Astrocyte of the spinal cord (primary cell): ENCODE measurements around the gene UCMA.

Source experiments
- DNase-seq: peaks from one replicate; pipeline ENCODE4 v3.0.0; 2011; ENCODE audit warnings: low read depth, low spot score
- H3K4me3 ChIP-seq: 2 replicates; pipeline ENCODE4 v1.5.1; 2011; ENCODE audit warnings: low read depth, mild to moderate bottlenecking, low read length, moderate library complexity
- CTCF ChIP-seq: IDR thresholded peaks from 2 replicates; pipeline ENCODE4 v1.5.1; 2012; ENCODE audit warnings: low read depth, mild to moderate bottlenecking, low read length, inconsistent platforms
- in situ Hi-C: cut with HindIII; loops from 2 replicates; pipeline ENCODE4 v1.10.0; 2017; ENCODE audit warnings: low sequenced_read_pairs

The UCMA gene

DNA sequence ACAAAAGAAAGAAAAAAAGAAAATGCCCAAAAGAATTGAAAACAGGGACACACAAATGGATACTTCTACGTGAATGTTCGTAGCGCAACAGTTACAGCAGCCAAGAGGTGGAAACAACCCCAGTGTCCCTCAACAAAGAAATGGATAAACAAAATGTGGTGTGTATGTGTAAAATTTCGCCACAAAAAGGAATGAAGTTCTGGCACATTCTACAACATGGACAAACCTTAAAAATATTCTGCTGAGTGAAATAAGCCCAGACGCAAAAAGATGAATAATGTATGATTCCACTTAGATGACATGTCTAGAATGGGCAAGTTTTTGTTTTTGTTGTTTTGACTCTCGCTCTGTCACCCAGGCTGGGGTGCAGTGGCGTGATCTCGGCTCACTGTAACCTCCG, 10.9 kb downstream of the UCMA start:
- in situ Hi-C loops: no loop called here
- H3K4me3 ChIP-seq: no peak overlapping the region
- no peak for DNase-seq
- TF ChIP-seq CTCF: no peak

GRCh38 chr10:13222566-13222965, 11.6 kb downstream of the UCMA start:
- no peak for TF ChIP-seq CTCF
- in situ Hi-C loops: no loop called here

DNA sequence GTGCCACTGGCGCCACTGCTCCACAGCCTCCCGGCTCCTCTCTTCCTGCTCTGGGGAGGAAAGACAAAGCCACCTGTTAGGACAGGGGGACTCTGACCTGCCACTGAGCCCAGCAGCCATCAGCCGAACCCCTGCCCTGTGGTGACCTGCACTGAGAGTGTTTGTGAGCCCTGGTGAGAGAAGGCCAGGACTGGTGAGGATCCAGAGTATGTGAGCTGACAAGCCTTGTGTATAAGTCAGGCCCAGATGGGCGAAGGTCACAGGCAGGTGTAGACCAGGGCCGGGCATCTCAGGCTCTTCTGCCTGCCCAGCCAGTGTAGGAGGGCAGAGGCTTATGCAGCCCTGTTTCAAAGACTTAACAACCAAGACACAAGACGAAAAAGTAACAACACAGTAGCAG, 12.0 kb downstream of the UCMA start:
- no peak for DNase-seq
- no peak for TF ChIP-seq CTCF
- in situ Hi-C loops: no loop called here
- H3K4me3 ChIP-seq: no peak overlapping the region

More at GRCh38 chr10:13222566-13222965, 11.6 kb downstream of the UCMA start:
- H3K4me3 ChIP-seq: no peak overlapping the region
- DNase-seq: no peak

GRCh38 chr10:13221572-13221971, 12.6 kb downstream of the UCMA start:
- no peak for TF ChIP-seq CTCF
- in situ Hi-C loops: no loop called here
- no peak for DNase-seq

GRCh38 chr10:13219685-13220670, 14.2 kb downstream of the UCMA start:
- peak; percentile 14 for DNase-seq
- in situ Hi-C loops: no loop called here
- H3K4me3 ChIP-seq: no peak overlapping the region
- TF ChIP-seq CTCF: peak; percentile 38

More at GRCh38 chr10:13221572-13221971, 12.6 kb downstream of the UCMA start:
- H3K4me3 ChIP-seq: no peak overlapping the region

DNA sequence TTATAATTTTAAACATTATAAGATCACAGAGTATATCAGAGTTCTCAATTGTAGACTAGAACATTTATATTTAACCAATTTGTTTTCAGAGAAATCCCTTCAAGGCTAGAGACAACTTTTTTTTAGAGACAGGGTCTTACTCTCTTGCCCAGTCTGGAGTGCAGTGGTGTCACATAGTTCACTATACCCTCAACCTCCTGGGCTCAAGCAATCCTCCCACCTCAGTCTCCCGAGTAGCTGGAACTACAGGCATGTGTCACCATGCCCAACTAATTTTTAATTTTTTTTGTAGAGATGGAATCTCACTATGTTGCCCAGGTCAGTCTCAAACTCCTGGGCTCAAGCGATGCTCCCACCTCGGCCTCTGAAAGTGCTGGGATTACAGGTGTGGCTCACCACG, 15.3 kb downstream of the UCMA start:
- H3K4me3 ChIP-seq: no peak overlapping the region
- no peak for DNase-seq
- no peak for TF ChIP-seq CTCF
- in situ Hi-C loops: no loop called here
